NCI-H1105 (cell line): ENCODE data around the gene ALAD.

ENCODE experiments used
- DNase-seq: peaks from one replicate; lab custom pipeline; 2025; lab: John Stamatoyannopoulos, UW

Gene ALAD

GRCh38 chr9:113349066-113349444 lies 52.0 kb downstream of the ALAD start:
- no peak for DNase-seq

- no peak for DNase-seq
Observed at GRCh38 chr9:113348437-113348836, 52.6 kb downstream of the ALAD start.

- no peak for DNase-seq
Observed at GRCh38 chr9:113345671-113346070, 55.4 kb downstream of the ALAD start.

GRCh38 chr9:113345190-113345589 lies 55.9 kb downstream of the ALAD start:
- DNase-seq, result no peak

GRCh38 chr9:113343732-113344231 lies 57.3 kb downstream of the ALAD start:
- peak; percentile 78 for DNase-seq

- DNase-seq, result no peak
Observed at GRCh38 chr9:113341712-113342410, 59.2 kb downstream of the ALAD start.

- peak; percentile 80 for DNase-seq
Observed at GRCh38 chr9:113340011-113340699, 60.9 kb downstream of the ALAD start, which contains the start of gene WDR31. Gene WDR31, minus strand, starts transcription at chr9:113340275. Its CDS starts 8,253 bp downstream, at chr9:113332022.

GRCh38 chr9:113337714-113338113 lies 63.4 kb downstream of the ALAD start:
- DNase-seq, result no peak
